NOMO-1 treated with dmso at 0.1 percent for 144 hours (cell line): ENCODE measurements around the gene SLC22A24.
"Not testable (repeated sequence)": the region's sequence is repeated elsewhere in the genome, so short reads cannot be mapped to it uniquely, and the experiment has no call there.

Experiments used
- DNase-seq: peaks from one replicate; lab custom pipeline; 2025; ENCODE audit not compliant: unreplicated experiment; lab: John Stamatoyannopoulos, UW

Gene SLC22A24

GRCh38 chr11:63144121-63144520 lies at the start of gene SLC22A24:
Gene SLC22A24, minus strand, starts transcription at chr11:63144221. Its CDS starts 442 bp downstream, at chr11:63143779.
- DNase-seq, result no peak

- DNase-seq, result no peak
Measured at GRCh38 chr11:63180536-63180935, 36.5 kb upstream of the SLC22A24 start.

- DNase-seq, result no peak
Measured at GRCh38 chr11:63179432-63180041, 35.5 kb upstream of the SLC22A24 start.

GRCh38 chr11:63177872-63178271 lies 33.9 kb upstream of the SLC22A24 start:
- DNase-seq, result no peak

GRCh38 chr11:63165706-63166310 lies 21.8 kb upstream of the SLC22A24 start:
- no peak for DNase-seq

- no peak for DNase-seq
Measured at GRCh38 chr11:63155794-63156193, 11.8 kb upstream of the SLC22A24 start.

GRCh38 chr11:63146581-63146980 lies 2.6 kb upstream of the SLC22A24 start:
- no peak for DNase-seq

GRCh38 chr11:63142459-63142858 lies 1.6 kb downstream of the SLC22A24 start:
- DNase-seq, result no peak

GRCh38 chr11:63132985-63133775 lies 10.8 kb downstream of the SLC22A24 start:
- no peak for DNase-seq

GRCh38 chr11:63099555-63099954 lies 44.5 kb downstream of the SLC22A24 start:
- DNase-seq, result no peak

GRCh38 chr11:63080682-63081081 lies 63.3 kb downstream of the SLC22A24 start:
- DNase-seq, result no peak

GRCh38 chr11:63046203-63046602 lies 97.8 kb downstream of the SLC22A24 start:
- not testable (repeated sequence) for DNase-seq

- DNase-seq, result no peak
Measured at GRCh38 chr11:63042596-63042995, 101.4 kb downstream of the SLC22A24 start.

- DNase-seq, result no peak
Measured at GRCh38 chr11:63032457-63032856, 111.6 kb downstream of the SLC22A24 start.
